Osteoblast (primary cell): ENCODE data around the gene BTLA. TPM values are rescaled to one million over a fixed set of nuclear protein-coding genes. Genes with fewer than 3 reads are reported as not detected.

Experiments
- DNase-seq: peaks from one replicate; pipeline ENCODE4 v3.0.0; 2011; ENCODE audit warnings: low spot score, mixed read lengths; ENCODE audit not compliant: insufficient read length; ENCODE audit errors: missing footprints
- H2AFZ ChIP-seq: 2 replicates; pipeline ENCODE4 v1.6.0; 2011; ENCODE audit warnings: mild to moderate bottlenecking, low read length
- H3K27ac ChIP-seq: 2 replicates; pipeline ENCODE4 v1.5.1; 2011; ENCODE audit warnings: mild to moderate bottlenecking, low read depth, low read length, moderate library complexity
- H3K27me3 ChIP-seq: 2 replicates; pipeline ENCODE4 v1.6.0; 2012; ENCODE audit warnings: mild to moderate bottlenecking, control low read depth, inconsistent platforms, low read length, moderate library complexity; ENCODE audit not compliant: insufficient read depth
- H3K36me3 ChIP-seq: 2 replicates; pipeline ENCODE4 v1.5.1; 2011; ENCODE audit warnings: mild to moderate bottlenecking, low read length, control low read depth, moderate library complexity; ENCODE audit not compliant: insufficient read depth
- H3K4me1 ChIP-seq: 2 replicates; pipeline ENCODE4 v1.5.1; 2011; ENCODE audit warnings: mild to moderate bottlenecking, low read length, control low read depth, moderate library complexity; ENCODE audit not compliant: insufficient read depth
- H3K4me2 ChIP-seq: 2 replicates; pipeline ENCODE4 v1.6.0; 2011; ENCODE audit warnings: mild to moderate bottlenecking, low read length; ENCODE audit not compliant: insufficient read depth
- H3K4me3 ChIP-seq: fragments of 200-600 bp; sonication (generic); 3 replicates; pipeline ENCODE4 v1.5.1; 2012; ENCODE audit warnings: mild to moderate bottlenecking, low read length, inconsistent platforms; ENCODE audit not compliant: insufficient read depth
- H3K79me2 ChIP-seq: 2 replicates; pipeline ENCODE4 v1.6.0; 2012; ENCODE audit warnings: mild to moderate bottlenecking, low read length, control low read depth, inconsistent platforms; ENCODE audit not compliant: insufficient read depth
- H3K9me3 ChIP-seq: 2 replicates; pipeline ENCODE4 v1.5.1; 2011; ENCODE audit warnings: low read depth, low read length, control low read depth
- H4K20me1 ChIP-seq: 2 replicates; pipeline ENCODE4 v1.6.0; 2012; ENCODE audit warnings: mild to moderate bottlenecking, low read length, control low read depth; ENCODE audit not compliant: insufficient read depth
- total RNA-seq: library from RNA; depleted of rRNA; stranded (reverse); fragments of >200 nt; gene quantifications from 2 replicates; pipeline ENCODE4 v1.2.3, GENCODE V29; 2012
- TF ChIP-seq, protein P1 (sequence below): IDR thresholded peaks from 2 replicates; pipeline ENCODE4 v1.5.1; 2011; ENCODE audit warnings: mild to moderate bottlenecking, low read depth, low read length, moderate library complexity; ENCODE audit errors: extremely low read depth

BTLA gene
- total RNA-seq, 1 donor, result 0.36 TPM

DNA sequence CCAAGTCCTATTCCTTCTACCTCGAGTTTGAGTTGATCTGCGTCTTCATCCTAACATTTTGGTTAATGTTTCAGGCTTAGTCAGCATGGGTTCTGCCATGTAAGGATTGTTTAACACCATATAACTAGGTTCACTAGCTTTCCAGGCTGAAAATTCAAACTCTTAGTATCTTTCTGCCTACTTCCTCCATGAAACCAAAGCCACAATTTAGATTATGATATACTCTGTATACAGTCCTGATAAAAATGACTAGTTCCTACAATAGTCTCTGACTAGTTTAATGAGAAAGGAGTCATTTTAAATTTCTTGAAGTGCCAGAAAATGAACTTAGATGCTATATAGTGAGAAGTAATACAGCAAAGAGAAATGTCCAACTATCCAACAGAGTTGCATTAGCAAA is 6.6 kb upstream of the BTLA start:
- H4K20me1 ChIP-seq, result no peaks in the 10 kb centered on the region
- H3K36me3 ChIP-seq, result no peaks in the 10 kb centered on the region
- H3K4me2 ChIP-seq, result no peak overlapping the region
- H3K79me2 ChIP-seq, result no peaks in the 10 kb centered on the region
- H3K9me3 ChIP-seq, result no peaks in the 10 kb centered on the region
- TF ChIP-seq, protein P1, sequence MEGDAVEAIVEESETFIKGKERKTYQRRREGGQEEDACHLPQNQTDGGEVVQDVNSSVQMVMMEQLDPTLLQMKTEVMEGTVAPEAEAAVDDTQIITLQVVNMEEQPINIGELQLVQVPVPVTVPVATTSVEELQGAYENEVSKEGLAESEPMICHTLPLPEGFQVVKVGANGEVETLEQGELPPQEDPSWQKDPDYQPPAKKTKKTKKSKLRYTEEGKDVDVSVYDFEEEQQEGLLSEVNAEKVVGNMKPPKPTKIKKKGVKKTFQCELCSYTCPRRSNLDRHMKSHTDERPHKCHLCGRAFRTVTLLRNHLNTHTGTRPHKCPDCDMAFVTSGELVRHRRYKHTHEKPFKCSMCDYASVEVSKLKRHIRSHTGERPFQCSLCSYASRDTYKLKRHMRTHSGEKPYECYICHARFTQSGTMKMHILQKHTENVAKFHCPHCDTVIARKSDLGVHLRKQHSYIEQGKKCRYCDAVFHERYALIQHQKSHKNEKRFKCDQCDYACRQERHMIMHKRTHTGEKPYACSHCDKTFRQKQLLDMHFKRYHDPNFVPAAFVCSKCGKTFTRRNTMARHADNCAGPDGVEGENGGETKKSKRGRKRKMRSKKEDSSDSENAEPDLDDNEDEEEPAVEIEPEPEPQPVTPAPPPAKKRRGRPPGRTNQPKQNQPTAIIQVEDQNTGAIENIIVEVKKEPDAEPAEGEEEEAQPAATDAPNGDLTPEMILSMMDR, result no peak
- H3K4me1 ChIP-seq, result no peaks in the 10 kb centered on the region
- H3K27me3 ChIP-seq, result no peaks in the 10 kb centered on the region
- no peak overlapping the region for H3K4me3 ChIP-seq
- no peak for DNase-seq
- H3K27ac ChIP-seq, result no peak overlapping the region
- H2AFZ ChIP-seq, result no peak overlapping the region

DNA sequence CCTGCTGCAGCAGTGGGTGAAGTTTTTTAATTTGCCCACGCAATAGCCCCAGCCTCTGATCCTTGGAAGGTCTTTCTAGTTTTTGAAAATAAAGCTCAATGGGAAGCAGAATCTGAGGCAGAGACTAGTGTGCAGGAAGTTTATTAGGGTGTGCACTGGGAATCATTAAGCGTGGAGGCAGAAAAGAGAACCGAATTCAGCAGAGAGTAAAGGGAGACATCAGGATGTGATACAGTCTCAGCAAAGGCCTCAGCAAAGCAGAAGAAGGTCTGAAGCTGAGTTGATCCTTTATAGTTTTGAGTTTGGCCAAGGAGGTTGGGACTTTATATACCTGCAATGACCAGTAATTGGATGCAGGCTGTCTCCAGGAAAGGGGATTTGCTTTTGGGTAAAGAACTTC is 4.9 kb upstream of the BTLA start:
- no peak for DNase-seq
- no peak overlapping the region for H3K4me2 ChIP-seq
- H3K27me3 ChIP-seq, result no peaks in the 10 kb centered on the region
- H2AFZ ChIP-seq, result no peak overlapping the region
- H3K36me3 ChIP-seq, result no peaks in the 10 kb centered on the region
- no peak overlapping the region for H3K4me3 ChIP-seq
- H3K79me2 ChIP-seq, result no peaks in the 10 kb centered on the region
- TF ChIP-seq, protein P1, result no peak
- no peaks in the 10 kb centered on the region for H3K4me1 ChIP-seq
- no peaks in the 10 kb centered on the region for H4K20me1 ChIP-seq
- H3K9me3 ChIP-seq, result no peaks in the 10 kb centered on the region
- H3K27ac ChIP-seq, result no peak overlapping the region

DNA sequence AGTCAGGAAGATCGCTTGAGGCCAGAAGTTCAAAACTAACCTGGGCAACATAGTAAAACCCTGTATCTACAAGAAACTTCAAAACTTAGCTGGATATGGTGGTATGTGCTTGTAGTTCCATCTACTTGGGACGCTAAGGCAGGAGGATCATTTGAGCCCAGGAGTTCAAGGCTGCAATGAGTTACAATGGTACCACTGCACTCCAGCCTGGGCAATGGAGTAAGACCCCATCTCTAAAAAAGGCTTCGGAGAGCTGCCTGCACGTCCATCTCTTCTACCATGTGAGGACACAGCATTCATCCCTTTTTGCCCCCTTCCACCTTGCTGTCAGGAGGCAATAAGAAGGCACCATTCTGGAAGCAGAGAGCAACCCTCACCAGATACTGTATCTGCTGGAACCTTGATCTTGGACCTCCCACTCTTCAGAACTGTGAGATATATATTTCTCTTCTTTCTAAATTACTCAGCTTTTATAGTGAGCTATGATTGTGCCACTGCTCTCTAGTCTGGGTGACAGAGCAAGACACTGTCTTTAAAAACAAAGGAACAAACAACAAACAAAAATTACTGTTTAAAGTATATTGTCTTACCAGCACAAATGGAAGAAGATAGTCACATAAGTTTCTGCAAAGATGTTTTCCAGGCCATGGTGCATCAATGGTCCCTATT is 4.2 kb upstream of the BTLA start:
- Histone ChIP-seq H3K27me3 (peaks cover 3% of the 10 kb centered on the region), H3K36me3 (no peaks in the 10 kb centered on the region), H3K4me1 (no peaks in the 10 kb centered on the region), H3K4me2 (no peak overlapping the region), H3K9me3 (no peaks in the 10 kb centered on the region), H4K20me1 (no peaks in the 10 kb centered on the region), H3K27ac (no peak overlapping the region), H2AFZ (no peak overlapping the region), H3K79me2 (no peaks in the 10 kb centered on the region), H3K4me3 (no peak overlapping the region)
- TF ChIP-seq, protein P1, result no peak
- DNase-seq, result no peak

DNA sequence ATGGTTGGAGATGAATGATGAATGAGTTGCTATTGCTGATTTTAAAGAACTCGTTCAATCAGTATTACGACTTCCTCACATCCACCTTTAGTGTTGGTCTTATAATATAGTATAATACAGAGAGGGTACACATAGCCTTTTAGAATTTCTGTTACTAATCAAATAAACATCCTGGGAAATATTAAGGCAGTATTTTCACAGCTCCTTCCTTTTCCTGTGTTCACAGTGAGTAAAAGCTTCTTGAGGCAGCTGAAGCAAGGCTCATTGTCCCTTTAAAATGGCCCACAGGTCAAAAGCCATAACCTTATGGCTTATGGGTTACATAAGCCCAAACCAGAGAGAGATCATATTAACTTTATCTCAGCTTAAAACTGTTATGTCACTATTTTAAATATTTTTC is 1.3 kb upstream of the BTLA start:
- Histone ChIP-seq H3K27ac (no peak overlapping the region), H2AFZ (no peak overlapping the region), H3K36me3 (no peaks in the 10 kb centered on the region), H3K4me2 (no peak overlapping the region), H3K79me2 (no peaks in the 10 kb centered on the region), H3K27me3 (peaks cover 3% of the 10 kb centered on the region), H4K20me1 (no peaks in the 10 kb centered on the region), H3K4me1 (no peaks in the 10 kb centered on the region), H3K4me3 (no peak overlapping the region), H3K9me3 (no peaks in the 10 kb centered on the region)
- TF ChIP-seq, protein P1, result no peak
- DNase-seq, result no peak
